ENCODE measurements around the gene GALNT9.

GALNT9 gene

DNA sequence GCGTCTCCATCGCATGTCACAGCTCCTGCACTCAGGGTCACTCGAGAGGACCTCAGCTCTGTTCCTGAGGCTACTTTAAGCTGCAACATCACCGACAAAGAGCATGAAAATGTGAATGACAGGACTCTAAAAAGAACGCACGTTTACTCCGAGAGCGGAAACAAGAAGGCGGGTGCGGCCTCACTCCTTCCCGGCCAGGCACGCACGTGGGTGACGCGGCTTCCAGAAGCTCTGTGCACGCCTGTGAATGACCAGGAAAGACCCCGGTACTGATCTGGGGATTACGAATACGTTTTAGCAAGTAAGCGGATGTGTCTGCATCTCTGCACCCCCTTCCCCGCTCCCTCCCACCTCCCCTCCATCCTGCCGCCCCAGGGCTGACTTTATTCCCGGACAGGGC is 15.2 kb upstream of the GALNT9 start:
- DNase-seq (ENCODE audit: low spot score), result no peak
- TF ChIP-seq CTCF (IDR thresholded peaks at IDR 0.05; ENCODE audit: poor library complexity, severe bottlenecking), result no peak
- H3K4me1 ChIP-seq (ENCODE audit: insufficient read depth, poor library complexity, severe bottlenecking), result no peaks in the 10 kb centered on the region
- H3K36me3 ChIP-seq (ENCODE audit: low read depth), result no peaks in the 10 kb centered on the region
- no peaks in the 10 kb centered on the region for H3K9me3 ChIP-seq (ENCODE audit: severe bottlenecking)
- peaks cover 40% of the 10 kb centered on the region for H3K27me3 ChIP-seq (ENCODE audit: insufficient read depth, poor library complexity, severe bottlenecking)
- no peak for ATAC-seq (ENCODE audit: low read depth)
- no peak overlapping the region for H3K4me3 ChIP-seq (ENCODE audit: severe bottlenecking)
- no peak overlapping the region for H3K27ac ChIP-seq (ENCODE audit: poor library complexity, severe bottlenecking)

DNA sequence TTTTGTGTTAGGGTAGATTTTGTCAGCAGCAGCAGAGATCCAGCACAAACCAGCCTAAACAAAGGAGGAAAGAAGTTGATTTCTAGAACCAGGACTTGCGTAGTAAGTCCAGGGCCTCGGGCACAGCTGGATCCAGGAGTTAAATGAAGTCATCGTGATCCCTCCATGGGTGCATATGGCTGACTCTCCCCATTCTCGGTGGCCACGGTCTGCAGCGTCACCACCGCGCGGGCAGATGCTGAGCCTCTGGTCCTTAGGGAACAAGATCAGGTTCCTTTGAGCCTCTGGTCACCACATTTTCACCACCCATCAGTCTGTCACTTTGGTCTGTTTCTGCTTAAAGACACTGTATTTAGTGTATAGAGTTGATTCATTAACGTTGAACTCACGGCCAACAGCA is 14.8 kb upstream of the GALNT9 start:
- ATAC-seq (ENCODE audit: low read depth) (no peak), DNase-seq (ENCODE audit: low spot score) (no peak)
- H3K4me1 ChIP-seq (ENCODE audit: insufficient read depth, poor library complexity, severe bottlenecking), result no peaks in the 10 kb centered on the region
- TF ChIP-seq CTCF (IDR thresholded peaks at IDR 0.05; ENCODE audit: poor library complexity, severe bottlenecking), result no peak
- H3K9me3 ChIP-seq (ENCODE audit: severe bottlenecking), result no peaks in the 10 kb centered on the region
- no peaks in the 10 kb centered on the region for H3K36me3 ChIP-seq (ENCODE audit: low read depth)
- H3K27me3 ChIP-seq (ENCODE audit: insufficient read depth, poor library complexity, severe bottlenecking), result peaks cover 42% of the 10 kb centered on the region
- no peak overlapping the region for H3K27ac ChIP-seq (ENCODE audit: poor library complexity, severe bottlenecking)
- no peak overlapping the region for H3K4me3 ChIP-seq (ENCODE audit: severe bottlenecking)

DNA sequence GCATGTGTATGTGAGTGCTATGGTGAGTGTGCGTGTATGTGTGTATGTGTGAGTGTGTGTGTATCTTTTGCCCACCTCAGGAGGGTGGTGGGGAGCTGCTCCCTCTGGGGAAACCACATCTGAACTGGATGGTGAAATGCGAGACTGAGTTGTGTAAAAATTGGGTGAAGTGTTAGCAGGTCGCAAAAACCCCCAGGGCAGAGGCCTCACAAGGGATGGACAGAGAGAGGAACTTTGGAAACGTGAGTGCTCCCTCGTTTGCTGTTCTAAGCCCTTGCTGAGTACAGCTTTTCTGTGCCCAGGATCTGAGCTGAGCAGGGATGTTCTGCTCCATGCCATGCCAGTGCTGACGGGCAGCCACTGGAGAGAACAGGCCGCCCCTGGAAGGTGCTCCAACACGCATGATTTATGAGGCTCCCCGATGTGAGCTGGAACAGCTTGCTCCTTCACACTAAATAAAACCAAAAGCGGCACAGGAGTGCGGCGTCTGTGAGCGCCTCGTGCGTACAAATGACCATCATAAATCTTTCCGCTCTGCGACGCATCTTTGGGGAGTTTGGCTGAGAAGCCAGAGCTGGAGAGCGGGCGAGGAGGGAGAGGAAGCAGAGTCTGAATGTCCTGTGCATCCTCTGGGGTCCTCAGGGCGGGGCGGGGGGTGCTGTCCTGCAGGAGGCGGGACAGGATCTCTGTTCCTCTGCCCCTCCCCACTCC is 14.1 kb upstream of the GALNT9 start:
- Histone ChIP-seq H3K27me3 (ENCODE audit: insufficient read depth, poor library complexity, severe bottlenecking) (peaks cover 38% of the 10 kb centered on the region), H3K9me3 (ENCODE audit: severe bottlenecking) (no peaks in the 10 kb centered on the region), H3K4me3 (ENCODE audit: severe bottlenecking) (no peak overlapping the region), H3K4me1 (ENCODE audit: insufficient read depth, poor library complexity, severe bottlenecking) (no peaks in the 10 kb centered on the region), H3K27ac (ENCODE audit: poor library complexity, severe bottlenecking) (no peak overlapping the region), H3K36me3 (ENCODE audit: low read depth) (no peaks in the 10 kb centered on the region)
- TF ChIP-seq CTCF (IDR thresholded peaks at IDR 0.05; ENCODE audit: poor library complexity, severe bottlenecking), result no peak
- ATAC-seq (ENCODE audit: low read depth) (no peak), DNase-seq (ENCODE audit: low spot score) (no peak)

DNA sequence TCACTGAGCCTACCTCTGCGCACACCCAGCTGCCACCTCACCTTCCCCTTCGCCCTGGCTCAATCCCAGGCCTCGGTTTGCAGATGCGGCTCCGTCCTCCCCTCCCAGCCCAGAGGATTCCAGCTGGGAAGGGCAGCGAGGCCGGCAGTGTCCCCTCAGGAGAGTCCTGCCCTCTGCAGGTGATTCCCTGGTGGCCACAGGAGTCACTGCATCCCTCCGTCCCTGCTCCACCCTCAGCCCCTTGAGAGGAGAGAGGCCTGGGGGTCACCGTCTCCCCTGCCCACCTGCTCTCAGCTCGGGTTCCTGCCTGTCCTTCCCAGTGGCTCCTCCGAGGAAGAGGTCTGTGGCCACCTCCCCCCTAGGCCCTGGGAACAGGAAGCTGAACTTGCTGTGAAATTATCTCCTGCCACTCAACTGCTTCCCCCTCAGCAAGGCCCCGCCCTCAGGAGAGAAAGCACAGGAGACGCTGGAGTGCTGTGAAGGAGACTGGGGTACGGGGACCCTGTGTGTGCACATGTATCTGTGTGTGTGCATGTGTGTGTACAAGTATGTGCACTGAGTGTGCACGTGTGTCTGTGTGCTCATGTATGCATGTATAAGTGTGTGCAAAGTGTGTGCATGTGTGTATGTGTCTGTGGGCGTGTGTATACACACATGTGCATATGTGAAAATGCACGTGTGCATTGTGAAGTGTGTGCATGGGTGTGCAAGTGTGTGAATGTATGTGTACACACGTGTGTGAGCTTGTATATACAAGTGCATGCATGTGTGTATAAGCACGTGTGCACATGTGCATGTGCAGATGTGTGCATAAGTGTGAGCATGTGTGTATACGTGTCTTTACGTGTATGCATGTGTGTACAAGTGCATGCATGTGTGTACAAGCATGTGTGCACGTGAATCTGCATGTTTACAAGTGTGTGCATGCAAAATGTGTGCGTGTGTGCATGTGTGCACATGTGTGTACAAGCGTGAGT is 13.2 kb upstream of the GALNT9 start:
- Histone ChIP-seq H3K27me3 (ENCODE audit: insufficient read depth, poor library complexity, severe bottlenecking) (peaks cover 40% of the 10 kb centered on the region), H3K4me1 (ENCODE audit: insufficient read depth, poor library complexity, severe bottlenecking) (no peaks in the 10 kb centered on the region), H3K9me3 (ENCODE audit: severe bottlenecking) (no peaks in the 10 kb centered on the region), H3K27ac (ENCODE audit: poor library complexity, severe bottlenecking) (no peak overlapping the region), H3K4me3 (ENCODE audit: severe bottlenecking) (no peak overlapping the region), H3K36me3 (ENCODE audit: low read depth) (no peaks in the 10 kb centered on the region)
- DNase-seq (ENCODE audit: low spot score), result no peak
- TF ChIP-seq CTCF (IDR thresholded peaks at IDR 0.05; ENCODE audit: poor library complexity, severe bottlenecking), result peak; percentile 9
- peak; percentile 66; the same call in 2 of the 3 replicates for ATAC-seq (ENCODE audit: low read depth)
